Left kidney (tissue), 2 donors: ENCODE results near the gene ZDHHC1. TPM values are rescaled to one million over a fixed set of nuclear protein-coding genes. Genes with fewer than 3 reads are reported as not detected.
A peak's percentile ranks its signal among the peaks of the same experiment; 100 is the strongest.
"Not testable (repeated sequence)": the region's sequence is repeated elsewhere in the genome, so short reads cannot be mapped to it uniquely, and the experiment has no call there.

Source experiments
- DNase-seq: peaks from one replicate; pipeline ENCODE4 v3.0.0-alpha.2; 2013
- polyA plus RNA-seq: library from polyadenylated mRNA; unstranded; fragments of 120-200 nt; gene quantifications from one replicate; pipeline ENCODE4 v1.2.1, GENCODE V29; 2013; ENCODE audit not compliant: insufficient read length

Gene ZDHHC1
- polyA plus RNA-seq, 1 donor = 11.5 TPM

- no peak for DNase-seq
These were observed 51.6 kb downstream of the ZDHHC1 start for GRCh38 chr16:67364600-67365235.

GRCh38 chr16:67361038-67361437 lies 55.2 kb downstream of the ZDHHC1 start:
- DNase-seq = no peak

- not testable (repeated sequence) for DNase-seq
These were observed 56.6 kb downstream of the ZDHHC1 start for GRCh38 chr16:67359540-67360269.

GRCh38 chr16:67357561-67357960 lies 58.7 kb downstream of the ZDHHC1 start:
- no peak for DNase-seq

GRCh38 chr16:67356396-67356795 lies 59.9 kb downstream of the ZDHHC1 start:
- DNase-seq = peak; percentile 78

GRCh38 chr16:67352463-67352862 lies 63.8 kb downstream of the ZDHHC1 start:
- not testable (repeated sequence) for DNase-seq

- DNase-seq = no peak
These were observed 66.0 kb downstream of the ZDHHC1 start for GRCh38 chr16:67350324-67350723.

- no peak for DNase-seq
These were observed 67.1 kb downstream of the ZDHHC1 start for GRCh38 chr16:67349172-67349571.

- DNase-seq = no peak
These were observed 69.9 kb downstream of the ZDHHC1 start for GRCh38 chr16:67346341-67346740.

GRCh38 chr16:67345401-67345800 lies 70.9 kb downstream of the ZDHHC1 start:
- no peak for DNase-seq

Other genes starting within 250 kb of the ZDHHC1 start
- 6.4 TPM for gene NOL3, start 245.9 kb downstream of the ZDHHC1 start, polyA plus RNA-seq
- gene MATCAP1, start 232.5 kb downstream of the ZDHHC1 start, polyA plus RNA-seq = 51.5 TPM
- gene EXOC3L1, start 226.3 kb downstream of the ZDHHC1 start, polyA plus RNA-seq = 4.6 TPM
- gene E2F4, start 224.3 kb downstream of the ZDHHC1 start, polyA plus RNA-seq = 55.6 TPM
- gene ELMO3, start 217.3 kb downstream of the ZDHHC1 start, polyA plus RNA-seq = 4.7 TPM
- 35.2 TPM for gene TMEM208, start 189.3 kb downstream of the ZDHHC1 start, polyA plus RNA-seq
- 44.5 TPM for gene FHOD1, start 169.0 kb downstream of the ZDHHC1 start, polyA plus RNA-seq
- 4.9 TPM for gene SLC9A5, start 167.5 kb downstream of the ZDHHC1 start, polyA plus RNA-seq
- gene PLEKHG4, start 136.9 kb downstream of the ZDHHC1 start, polyA plus RNA-seq = 14.2 TPM
- gene KCTD19, start 89.7 kb downstream of the ZDHHC1 start, polyA plus RNA-seq = 1.6 TPM
- 8.7 TPM for gene LRRC36, start 89.7 kb downstream of the ZDHHC1 start, polyA plus RNA-seq
- 42.7 TPM for gene TPPP3, start 23.0 kb downstream of the ZDHHC1 start, polyA plus RNA-seq
- 40.8 TPM for gene HSD11B2, start 14.6 kb upstream of the ZDHHC1 start, polyA plus RNA-seq
- 83.5 TPM for gene ATP6V0D1, start 64.7 kb upstream of the ZDHHC1 start, polyA plus RNA-seq
- 0.18 TPM for gene AGRP, start 67.1 kb upstream of the ZDHHC1 start, polyA plus RNA-seq
- 112 TPM for gene RIPOR1, start 112.4 kb upstream of the ZDHHC1 start, polyA plus RNA-seq
- gene CTCF, start 146.0 kb upstream of the ZDHHC1 start, polyA plus RNA-seq = 88.3 TPM
- gene CARMIL2, start 228.7 kb upstream of the ZDHHC1 start, polyA plus RNA-seq = 1.2 TPM
- 23.9 TPM for gene ACD, start 243.8 kb upstream of the ZDHHC1 start, polyA plus RNA-seq
- 2.2 TPM for gene PARD6A, start 244.5 kb upstream of the ZDHHC1 start, polyA plus RNA-seq